ENCODE results near the gene WDR6. TPM values are rescaled to one million over a fixed set of nuclear protein-coding genes. Genes with fewer than 3 reads are reported as not detected.

WDR6 gene
- polyA plus RNA-seq (2011; rRNA removed) (100 and 164 TPM in 2 replicates), polyA minus RNA-seq (2011; rRNA and poly(A)+ RNA removed) (94.1 and 135 TPM in 2 replicates)

DNA sequence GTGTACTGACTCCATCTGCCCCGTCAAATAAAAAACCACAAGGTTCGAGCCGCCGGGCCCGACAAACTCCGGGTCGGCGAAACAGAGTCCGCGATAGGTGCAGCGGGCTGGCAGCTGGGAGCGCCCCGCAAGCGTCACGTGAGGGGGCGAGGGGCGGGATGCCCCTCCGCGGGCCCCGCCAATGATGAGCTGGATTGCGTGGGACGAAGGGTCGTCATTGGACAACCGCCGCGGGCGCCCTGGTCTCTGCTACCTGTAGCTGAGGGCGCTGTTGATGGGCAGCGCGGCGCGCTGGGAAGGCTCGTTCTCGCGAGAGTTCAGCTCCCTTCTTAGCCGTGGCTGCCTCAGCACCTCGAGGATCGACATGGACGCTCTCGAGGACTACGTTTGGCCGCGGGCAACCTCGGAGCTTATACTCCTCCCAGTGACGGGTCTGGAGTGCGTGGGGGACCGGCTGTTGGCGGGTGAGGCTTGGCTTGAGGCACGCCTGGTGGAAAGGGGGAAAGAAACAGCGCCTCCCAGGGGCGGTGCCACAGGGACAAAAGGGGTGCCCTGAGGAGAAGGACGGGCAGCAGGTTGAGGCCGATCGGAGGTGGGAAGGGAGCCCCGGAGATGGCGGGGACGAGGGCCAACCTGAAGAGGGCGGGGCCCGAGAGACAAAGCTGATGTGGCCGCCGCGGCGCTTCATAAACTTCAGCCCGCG, at the start of gene WDR6:
WDR6 (plus strand) TSS at position 324 of the 703 bp plus-strand sequence; CDS start at position 365, 41 bp downstream.
- DNase-seq (ENCODE audit: low read depth), result peak; percentile 84
- TF ChIP-seq CTCF (IDR thresholded peaks at IDR 0.05; ENCODE audit: insufficient read depth, low read depth, low read length), result peak; percentile 50
- POLR2A ChIA-PET, result interaction anchor here (0.5 to 1.5 kb wide), 10 partner anchors 13 to 664 kb away, joined by 3 to 19 read pairs (median 7); partner anchors contain the start of genes IMPDH2, NDUFAF3, P4HTM and SLC25A20
- Histone ChIP-seq H3K27me3 (ENCODE audit: control insufficient read depth, insufficient read depth, low read length) (no peaks in the 10 kb centered on the region), H3K4me3 (ENCODE audit: low read depth, low read length) (peak within 1 kb of the TSS; percentile 96), H3K36me3 (ENCODE audit: control insufficient read depth, insufficient read depth, low read length) (peaks cover 10% of the 10 kb centered on the region)
- CTCF ChIA-PET, result interaction anchor here (0.7 to 6.2 kb wide), 9 partner anchors 10 to 558 kb away, joined by 3 to 46 read pairs (median 4); partner anchors contain the start of genes ARIH2, DALRD3, NDUFAF3 and P4HTM

- ChIA-PET CTCF (interaction anchor here (0.5 kb wide), 1 partner anchor 49 kb away, joined by 3 read pairs; no protein-coding TSS in a partner anchor), POLR2A (no interaction called here)
- TF ChIP-seq CTCF (IDR thresholded peaks at IDR 0.05; ENCODE audit: insufficient read depth, low read depth, low read length), result no peak
- H3K4me3 ChIP-seq (ENCODE audit: low read depth, low read length), result no peak overlapping the region
- DNase-seq (ENCODE audit: low read depth), result no peak
- H3K36me3 ChIP-seq (ENCODE audit: control insufficient read depth, insufficient read depth, low read length), result peaks cover 4% of the 10 kb centered on the region; the same call in 1 of the 2 replicates
- no peaks in the 10 kb centered on the region for H3K27me3 ChIP-seq (ENCODE audit: control insufficient read depth, insufficient read depth, low read length)
These were observed 46.3 kb upstream of the WDR6 start for GRCh38 chr3:48960841-48961413.

DNA sequence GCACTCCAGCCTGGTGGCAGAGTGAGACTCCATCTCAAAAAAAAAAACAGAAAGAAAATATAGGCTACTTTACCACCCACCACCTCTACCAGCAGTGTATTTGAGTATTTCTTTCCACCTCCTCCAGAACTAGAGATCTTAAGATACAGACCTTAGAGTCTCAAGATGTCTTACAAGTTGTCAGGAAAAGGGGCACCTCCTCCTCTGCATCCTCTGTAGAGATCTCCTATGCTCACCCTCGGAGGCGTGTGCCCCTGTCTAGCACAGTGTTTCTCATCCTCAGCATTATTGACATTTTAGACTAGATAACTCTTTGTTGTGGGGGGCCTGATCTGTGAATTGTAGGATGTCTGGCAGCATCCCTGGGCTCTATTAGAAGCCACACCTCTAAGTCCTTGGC, 44.9 kb upstream of the WDR6 start:
- Histone ChIP-seq H3K27me3 (ENCODE audit: control insufficient read depth, insufficient read depth, low read length) (no peaks in the 10 kb centered on the region), H3K4me3 (ENCODE audit: low read depth, low read length) (no peak overlapping the region), H3K36me3 (ENCODE audit: control insufficient read depth, insufficient read depth, low read length) (peaks cover 7% of the 10 kb centered on the region)
- CTCF ChIA-PET, result no interaction called here
- POLR2A ChIA-PET, result no interaction called here
- DNase-seq (ENCODE audit: low read depth), result no peak
- TF ChIP-seq CTCF (IDR thresholded peaks at IDR 0.05; ENCODE audit: insufficient read depth, low read depth, low read length), result no peak

DNA sequence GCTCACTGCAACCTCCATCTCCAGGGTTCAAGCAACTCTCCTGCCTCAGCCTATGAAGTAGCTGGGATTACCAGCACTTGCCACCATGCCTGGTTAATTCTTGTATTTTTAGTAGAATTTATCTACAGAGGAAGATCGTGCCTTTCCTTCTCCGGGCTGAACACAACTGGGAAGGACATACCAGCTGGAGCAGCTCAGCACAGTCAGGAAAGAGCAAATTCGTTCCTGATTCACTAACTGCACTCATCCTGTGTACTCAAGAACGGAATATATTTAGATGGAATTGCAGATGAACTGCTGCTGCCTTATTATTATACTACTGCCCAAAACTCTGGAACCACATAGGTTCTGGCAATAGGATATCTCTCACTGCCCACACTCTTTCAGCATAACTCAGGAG, 44.3 kb upstream of the WDR6 start:
- TF ChIP-seq CTCF (IDR thresholded peaks at IDR 0.05; ENCODE audit: insufficient read depth, low read depth, low read length), result no peak
- POLR2A ChIA-PET, result no interaction called here
- DNase-seq (ENCODE audit: low read depth), result no peak
- H3K36me3 ChIP-seq (ENCODE audit: control insufficient read depth, insufficient read depth, low read length), result peaks cover 7% of the 10 kb centered on the region
- H3K27me3 ChIP-seq (ENCODE audit: control insufficient read depth, insufficient read depth, low read length), result no peaks in the 10 kb centered on the region
- H3K4me3 ChIP-seq (ENCODE audit: low read depth, low read length), result no peak overlapping the region
- CTCF ChIA-PET, result no interaction called here

DNA sequence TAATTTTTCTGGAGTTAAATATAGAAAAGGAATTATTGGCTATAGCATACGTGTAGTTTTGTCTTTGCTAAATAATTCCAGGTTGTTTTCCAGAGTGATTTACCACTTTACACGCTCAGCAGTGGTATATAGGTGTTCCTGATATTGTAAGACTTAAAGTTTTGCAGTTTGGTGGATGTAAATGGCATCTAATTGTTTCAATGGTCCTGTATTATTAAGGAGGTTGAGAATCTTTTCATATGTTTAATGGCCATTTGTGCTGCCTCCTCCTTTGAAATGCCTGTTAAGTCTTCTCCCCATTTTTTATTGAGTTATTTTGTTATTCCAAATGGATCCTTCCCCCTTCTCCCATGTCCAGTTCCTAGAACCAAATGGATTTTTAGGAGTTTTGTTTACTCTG, 43.6 kb upstream of the WDR6 start:
- ChIA-PET CTCF (interaction anchor here (0.9 kb wide), 1 partner anchor 35 kb away, joined by 3 read pairs; no protein-coding TSS in a partner anchor), POLR2A (no interaction called here)
- Histone ChIP-seq H3K27me3 (ENCODE audit: control insufficient read depth, insufficient read depth, low read length) (no peaks in the 10 kb centered on the region), H3K4me3 (ENCODE audit: low read depth, low read length) (no peak overlapping the region), H3K36me3 (ENCODE audit: control insufficient read depth, insufficient read depth, low read length) (peaks cover 8% of the 10 kb centered on the region)
- DNase-seq (ENCODE audit: low read depth), result no peak
- no peak for TF ChIP-seq CTCF (IDR thresholded peaks at IDR 0.05; ENCODE audit: insufficient read depth, low read depth, low read length)
